Stimulated activated CD4-positive, alpha-beta T cell treated with anti-CD3 and anti-CD28 coated beads, Interleukin-12 subunit alpha, Interleukin-12 subunit beta, amount 100 ng/mL, for 4 hours (primary cell): ENCODE data around the gene HOXD4.

ENCODE experiments used
- DNase-seq: peaks from one replicate; pipeline ENCODE4 v3.0.0-alpha.2; 2020

Gene HOXD4

GRCh38 chr2:176128172-176128981, 23.0 kb upstream of the HOXD4 start:
- DNase-seq, result no peak

GRCh38 chr2:176128982-176129796, 22.2 kb upstream of the HOXD4 start, which contains the start of gene HOXD8:
Gene HOXD8 (plus strand): TSS chr2:176129705. CDS start chr2:176130367, 662 bp downstream.
- no peak for DNase-seq

GRCh38 chr2:176129813-176130146, 21.6 kb upstream of the HOXD4 start:
- DNase-seq, result no peak

GRCh38 chr2:176130147-176130956, 21.0 kb upstream of the HOXD4 start:
- no peak for DNase-seq

- DNase-seq, result no peak
These were observed 20.1 kb upstream of the HOXD4 start for GRCh38 chr2:176130957-176131847.

- no peak for DNase-seq
These were observed 19.5 kb upstream of the HOXD4 start for GRCh38 chr2:176131848-176132158.

GRCh38 chr2:176132205-176133171, 18.9 kb upstream of the HOXD4 start:
- no peak for DNase-seq

GRCh38 chr2:176133389-176133788, 18.0 kb upstream of the HOXD4 start:
- DNase-seq, result no peak

GRCh38 chr2:176134035-176134434, 17.3 kb upstream of the HOXD4 start:
- DNase-seq, result no peak

- DNase-seq, result no peak
These were observed 16.3 kb upstream of the HOXD4 start for GRCh38 chr2:176135035-176135440.

GRCh38 chr2:176136374-176137251, 14.7 kb upstream of the HOXD4 start:
- no peak for DNase-seq

- DNase-seq, result no peak
These were observed 14.1 kb upstream of the HOXD4 start for GRCh38 chr2:176137252-176137580.

- no peak for DNase-seq
These were observed 13.4 kb upstream of the HOXD4 start for GRCh38 chr2:176137906-176138305.

GRCh38 chr2:176138526-176138922, 12.8 kb upstream of the HOXD4 start:
- DNase-seq, result no peak

GRCh38 chr2:176138923-176139660, 12.3 kb upstream of the HOXD4 start:
- DNase-seq, result no peak

- no peak for DNase-seq
These were observed 11.5 kb upstream of the HOXD4 start for GRCh38 chr2:176139661-176140512.

- peak; percentile 62 for DNase-seq
These were observed 10.6 kb upstream of the HOXD4 start for GRCh38 chr2:176140513-176141317.

- DNase-seq, result no peak
These were observed 9.1 kb upstream of the HOXD4 start for GRCh38 chr2:176142281-176142680.
